ENCODE data around the gene F12.
"Not testable (repeated sequence)": the region's sequence is repeated elsewhere in the genome, so short reads cannot be mapped to it uniquely, and the experiment has no call there.

The F12 gene

DNA sequence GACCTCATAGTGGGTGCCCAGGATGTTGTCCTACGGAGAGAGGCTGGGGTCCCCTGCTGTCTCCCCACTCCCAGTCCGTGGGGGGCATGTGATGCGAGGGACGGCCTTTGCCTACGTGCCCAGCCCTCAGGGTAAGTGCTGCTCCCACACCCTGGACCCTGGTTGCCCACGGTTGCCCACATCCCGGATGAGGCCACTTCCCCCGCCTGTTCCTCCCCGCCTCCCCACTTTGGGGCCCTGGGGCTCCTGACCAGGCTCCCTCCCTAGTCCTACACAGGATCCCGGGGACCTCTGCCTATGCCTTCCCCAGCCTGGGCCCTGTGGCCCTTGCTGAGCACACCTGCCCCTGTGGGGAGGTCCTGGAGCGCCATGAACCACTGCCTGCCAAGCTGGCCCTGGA lies 23.6 kb downstream of the F12 start:
- DNase-seq: no peak

- no peak for DNase-seq
These were observed 25.2 kb downstream of the F12 start, which contains the start of gene SLC34A1 for GRCh38 chr5:177384134-177384533. Gene SLC34A1, plus strand, starts transcription at chr5:177384434. Its CDS starts 1,308 bp downstream, at chr5:177385742.

- no peak for DNase-seq
These were observed 26.2 kb downstream of the F12 start for GRCh38 chr5:177383181-177383580.

DNA sequence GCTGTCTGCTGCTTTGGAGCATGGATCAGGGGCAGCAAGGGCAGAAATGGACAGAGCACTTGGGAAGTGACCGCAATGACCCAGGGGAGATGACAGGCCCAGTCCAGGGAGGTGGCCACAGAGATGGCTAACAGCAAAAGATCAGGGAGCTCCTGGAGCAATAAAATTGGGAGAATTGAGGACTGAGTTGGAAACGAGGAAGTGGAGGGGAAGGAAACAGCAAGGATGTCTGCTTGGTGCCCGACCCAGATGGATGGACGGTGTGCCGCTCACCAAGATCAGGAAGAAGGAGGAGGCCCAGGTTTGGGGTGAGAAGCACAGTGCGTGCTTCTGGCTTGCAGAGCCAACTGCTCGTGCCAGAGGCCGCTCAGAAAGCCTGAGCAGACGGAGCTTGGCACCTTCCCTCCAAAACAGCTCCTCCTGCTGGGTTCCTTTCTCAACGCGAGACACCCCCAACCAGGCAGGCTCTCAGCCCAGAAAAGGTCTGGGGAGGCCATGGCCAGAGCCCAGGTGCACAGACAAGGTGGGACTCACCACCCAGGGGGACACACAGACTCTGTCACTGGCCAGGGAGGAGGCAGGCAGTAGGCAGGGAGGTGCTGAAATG lies 26.8 kb downstream of the F12 start:
- no peak for DNase-seq

DNA sequence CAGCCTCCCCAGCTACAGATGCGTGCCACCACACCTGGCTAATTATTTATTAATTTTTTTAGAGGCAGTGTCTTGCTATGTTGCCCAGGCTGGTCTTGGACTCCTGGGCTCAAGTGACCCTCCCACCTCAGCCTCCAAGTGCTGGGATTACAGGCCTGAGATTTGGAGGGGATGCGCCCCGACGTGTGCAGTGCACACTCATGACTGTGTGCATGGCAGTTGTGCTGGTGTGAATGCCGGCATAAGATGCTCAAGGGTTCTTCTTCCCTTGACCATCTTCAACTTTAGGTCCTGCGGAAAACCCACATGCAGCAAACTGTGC lies 28.6 kb downstream of the F12 start:
- no peak for DNase-seq

- no peak for DNase-seq
These were observed 30.2 kb downstream of the F12 start for GRCh38 chr5:177378884-177379883.

GRCh38 chr5:177377851-177378776 lies 31.2 kb downstream of the F12 start:
- no peak for DNase-seq

GRCh38 chr5:177376107-177376506 lies 33.3 kb downstream of the F12 start:
- no peak for DNase-seq

GRCh38 chr5:177375516-177375915 lies 33.8 kb downstream of the F12 start:
- DNase-seq: not testable (repeated sequence)

- DNase-seq: no peak
These were observed 35.2 kb downstream of the F12 start for GRCh38 chr5:177374211-177374610.

DNA sequence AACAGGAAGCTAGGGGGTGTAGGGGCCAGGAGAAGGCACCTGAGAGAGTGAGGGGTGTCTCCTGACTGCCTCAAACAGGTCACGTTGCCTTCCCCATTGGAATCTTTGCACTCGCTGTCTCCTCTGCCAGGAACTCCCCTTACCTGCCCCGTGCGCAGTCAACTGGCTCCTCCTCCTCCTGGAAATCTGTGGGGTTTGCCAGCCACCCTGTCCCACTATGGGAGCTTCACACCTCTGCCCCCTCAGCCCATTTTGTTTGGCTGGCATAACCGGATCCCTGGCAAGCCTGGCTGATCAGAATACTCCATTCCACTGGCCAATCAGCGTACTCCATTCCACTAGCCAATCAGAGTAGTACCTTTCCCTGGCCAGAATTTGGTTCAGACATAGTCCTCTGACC lies 35.6 kb downstream of the F12 start:
- no peak for DNase-seq

DNA sequence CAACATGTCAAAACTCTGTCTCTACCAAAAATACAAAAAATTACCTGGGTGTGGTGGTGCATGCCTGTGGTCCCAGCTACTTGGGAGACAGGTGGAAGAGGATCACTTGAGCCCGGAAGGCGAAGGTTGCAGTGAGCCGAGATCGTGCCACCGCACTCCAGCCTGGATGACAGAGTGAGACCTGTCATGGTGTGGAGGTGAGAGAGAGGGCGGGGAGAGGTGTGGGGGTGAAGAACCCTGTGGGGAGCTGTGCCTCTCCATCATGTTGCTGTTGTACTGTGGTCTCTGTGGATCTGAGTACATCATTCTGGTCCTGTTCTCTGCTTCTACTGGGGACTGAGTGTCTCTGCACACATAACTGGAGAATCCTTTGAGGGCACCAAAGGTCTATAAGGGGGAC lies 36.5 kb downstream of the F12 start:
- DNase-seq: no peak

- DNase-seq: no peak
These were observed 37.1 kb downstream of the F12 start for GRCh38 chr5:177372034-177372896.

- DNase-seq: no peak
These were observed 38.0 kb downstream of the F12 start for GRCh38 chr5:177371120-177372033.

DNA sequence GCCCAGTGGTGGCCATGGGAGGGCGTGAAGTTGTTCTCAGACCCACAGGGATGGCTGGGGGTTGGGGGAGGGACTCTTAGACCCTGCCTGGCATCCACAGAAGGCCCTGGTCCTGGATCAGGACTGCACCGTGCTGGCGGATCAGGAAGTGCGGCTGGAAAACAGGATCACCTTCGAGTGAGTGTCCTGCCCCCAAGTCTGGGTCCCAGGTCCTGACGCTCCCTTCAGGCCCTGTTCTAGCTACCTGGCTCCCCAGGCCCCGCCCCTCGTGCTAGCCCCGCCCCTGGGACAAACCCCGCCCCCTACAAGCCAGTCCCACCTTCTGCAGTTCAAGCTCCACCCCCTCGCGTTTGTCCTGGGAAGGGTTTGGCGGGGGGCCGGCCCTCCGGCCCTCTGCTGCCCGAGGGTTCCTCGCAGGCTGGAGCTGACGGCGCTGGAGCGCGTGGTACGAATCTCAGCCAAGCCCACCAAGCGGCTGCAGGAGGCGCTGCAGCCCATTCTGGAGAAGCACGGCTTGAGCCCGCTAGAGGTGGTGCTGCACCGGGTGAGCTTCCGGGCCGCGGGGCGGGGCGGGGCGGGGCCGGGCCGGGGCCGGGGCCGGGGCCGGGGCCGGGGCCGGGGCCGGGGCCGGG lies 38.8 kb downstream of the F12 start:
- DNase-seq: peak; percentile 60

DNA sequence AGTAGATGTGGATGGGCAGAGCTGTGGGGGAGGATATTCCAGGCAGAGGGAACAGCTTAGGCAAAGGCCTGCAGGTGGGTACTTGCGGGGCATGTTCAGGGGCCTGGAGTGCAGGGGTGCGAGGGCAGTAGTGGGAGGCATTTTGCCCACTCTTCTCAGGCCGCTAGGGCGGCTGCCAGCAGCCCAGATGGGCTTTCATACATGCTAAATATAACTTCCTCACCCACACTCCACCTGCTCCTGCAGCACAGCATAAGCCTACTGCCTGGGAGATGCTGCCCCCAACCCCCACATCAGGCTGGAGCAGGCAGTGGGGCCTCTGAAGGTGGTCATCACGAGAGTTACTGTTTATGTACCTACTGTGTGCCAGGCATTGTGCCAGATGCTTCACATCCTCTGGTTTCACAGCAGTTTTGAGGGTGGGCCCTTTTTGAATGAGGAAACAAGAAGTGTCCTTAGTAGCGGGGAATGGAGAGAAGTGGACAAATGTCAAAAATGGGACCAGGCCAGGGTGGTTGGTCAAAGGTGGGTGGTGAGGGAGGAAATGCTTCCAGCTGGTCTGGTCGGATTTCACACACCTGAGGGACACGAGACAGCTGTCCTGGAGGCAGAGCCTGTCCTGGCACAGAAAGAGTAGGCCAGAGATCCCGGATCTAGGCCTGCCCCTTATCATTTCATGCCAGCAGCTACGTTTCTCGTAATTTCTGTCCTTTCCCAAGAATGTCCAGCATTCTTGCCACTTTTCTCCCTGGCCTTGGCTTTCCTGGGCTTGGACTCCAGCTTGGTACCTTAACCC lies 39.5 kb downstream of the F12 start:
- DNase-seq: no peak

DNA sequence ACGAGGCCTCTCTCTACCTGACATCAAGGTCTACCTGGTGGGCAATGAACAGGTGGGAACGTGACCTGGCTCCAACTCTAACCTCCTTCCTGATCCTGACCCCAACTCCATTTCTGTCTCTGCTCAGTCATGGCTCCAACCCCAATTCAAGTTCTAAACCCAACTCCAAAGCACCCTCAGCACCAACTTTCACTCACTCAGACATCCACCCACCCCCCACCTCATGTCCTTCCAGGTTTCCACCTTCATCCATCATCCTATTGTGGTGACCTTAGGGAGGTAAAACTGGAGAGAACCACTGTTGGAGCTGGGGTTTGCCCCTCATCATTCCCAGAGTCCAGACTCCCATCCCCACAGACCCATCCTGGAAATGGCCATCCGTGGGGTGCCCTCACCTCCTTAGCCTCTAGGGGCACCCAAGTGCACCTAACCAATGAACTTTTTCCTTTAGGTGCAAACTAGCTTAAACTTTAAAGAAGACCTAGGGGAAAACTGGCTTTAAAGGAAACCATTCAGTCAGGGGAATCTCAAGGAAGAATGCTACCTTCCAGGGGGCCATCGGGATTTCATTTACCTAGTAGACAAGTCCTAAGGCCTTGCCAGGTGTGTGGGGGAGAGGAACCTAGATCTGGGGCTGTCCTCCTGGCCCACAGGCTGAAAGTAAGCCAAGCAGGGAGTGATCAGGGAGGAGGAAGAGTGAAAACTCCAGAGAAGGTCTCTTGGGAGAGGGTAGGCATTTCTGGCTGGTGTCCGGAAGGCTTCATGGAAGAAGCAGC lies 40.3 kb downstream of the F12 start:
- no peak for DNase-seq

GRCh38 chr5:177367981-177368868 lies 41.1 kb downstream of the F12 start:
- no peak for DNase-seq

All from NCI-H1105 (cell line).